WTC11 (cell line): ENCODE data around the gene DNAAF3.

ENCODE experiments used
- AR ChIP-seq: fragments of 250-450 bp; sonication (Bioruptor Pico); IDR thresholded peaks from 2 replicates; pipeline ENCODE4 v1.9.0; 2021; ENCODE audit warnings: mild to moderate bottlenecking
- ARID4B ChIP-seq: sonication (generic); formaldehyde crosslinking; IDR thresholded peaks from 2 replicates; pipeline ENCODE4 v1.8.0; 2023; ENCODE audit warnings: missing genetic modification reagents, mild to moderate bottlenecking, borderline replicate concordance
- CBFB ChIP-seq: sonication (generic); formaldehyde crosslinking; IDR thresholded peaks from 2 replicates; pipeline ENCODE4 v1.8.1; 2022; ENCODE audit warnings: mild to moderate bottlenecking, low read depth, missing genetic modification reagents
- CDX4 ChIP-seq: fragments of 250-450 bp; sonication (Bioruptor Pico); IDR thresholded peaks from 2 replicates; pipeline ENCODE4 v1.9.0; 2021; ENCODE audit warnings: moderate library complexity, mild to moderate bottlenecking, inconsistent platforms, borderline replicate concordance
- GTF2I ChIP-seq: fragments of 250-450 bp; sonication (Bioruptor Pico); conservative IDR thresholded peaks from 2 replicates; pipeline ENCODE4 v1.4.0; 2021; ENCODE audit warnings: mild to moderate bottlenecking
- ZSCAN18 ChIP-seq: fragments of 250-450 bp; sonication (Bioruptor Pico); IDR thresholded peaks from 2 replicates; pipeline ENCODE4 v2.1.2; 2022; ENCODE audit warnings: mild to moderate bottlenecking, moderate library complexity

GRCh38 chr19:55134736-55135135 lies 31.7 kb downstream of the DNAAF3 start:
- TF ChIP-seq GTF2I (CRISPR knock-in tag), result no peak
- TF ChIP-seq ARID4B (CRISPR knock-in tag), result no peak
- no peak for TF ChIP-seq AR (CRISPR knock-in tag)
- TF ChIP-seq CDX4 (CRISPR knock-in tag), result no peak
- TF ChIP-seq CBFB (CRISPR knock-in tag), result no peak
- no peak for TF ChIP-seq ZSCAN18 (CRISPR knock-in tag)
